Type B pancreatic cell (in vitro differentiated cells): ENCODE measurements around the gene KIF22. TPM values are rescaled to one million over a fixed set of nuclear protein-coding genes. Genes with fewer than 3 reads are reported as not detected.
"Not testable (repeated sequence)": the region's sequence is repeated elsewhere in the genome, so short reads cannot be mapped to it uniquely, and the experiment has no call there.

Source experiments
- DNase-seq: peaks from one replicate; pipeline ENCODE4 v3.0.0; 2021; ENCODE audit warnings: mixed read lengths; ENCODE audit not compliant: unreplicated experiment; ENCODE audit errors: extremely low spot score
- H3K27ac Mint-ChIP-seq: 2 replicates; pipeline ENCODE4 v1.8.0; 2021; ENCODE audit warnings: mild to moderate bottlenecking, mixed read lengths
- H3K27me3 Mint-ChIP-seq: 2 replicates; pipeline ENCODE4 v1.8.0; 2021; ENCODE audit warnings: mixed read lengths
- H3K36me3 Mint-ChIP-seq: 2 replicates; pipeline ENCODE4 v1.8.0; 2021; ENCODE audit warnings: mixed read lengths
- H3K4me1 Mint-ChIP-seq: one replicate; pipeline ENCODE4 v1.8.0; 2021; ENCODE audit warnings: mixed read lengths; ENCODE audit not compliant: unreplicated experiment
- H3K4me3 Mint-ChIP-seq: 2 replicates; pipeline ENCODE4 v1.8.0; 2021; ENCODE audit warnings: mild to moderate bottlenecking, mixed read lengths
- H3K9me3 Mint-ChIP-seq: 2 replicates; pipeline ENCODE4 v1.8.0; 2021; ENCODE audit warnings: mixed read lengths
- CTCF ChIP-seq: fragments of 200-600 bp; sonication (generic); conservative IDR thresholded peaks from 2 replicates; pipeline ENCODE4 v1.5.0; 2021; ENCODE audit warnings: antibody characterized with exemption, mild to moderate bottlenecking
- total RNA-seq: library from RNA; stranded (reverse); gene quantifications from 2 replicates; pipeline ENCODE4 v1.2.1, GENCODE V29; 2021; ENCODE audit warnings: low replicate concordance

KIF22 gene
- total RNA-seq, 1 donor from 2014 or later, result 112 TPM

- no peak overlapping the region for H3K27ac Mint-ChIP-seq
- no peak for DNase-seq
- no peak for TF ChIP-seq CTCF
Measured at GRCh38 chr16:29745121-29745852, 45.3 kb upstream of the KIF22 start.

GRCh38 chr16:29745853-29746345 lies 44.7 kb upstream of the KIF22 start, which contains the start of gene C16orf54:
Gene C16orf54 (minus strand): TSS chr16:29745990. CDS start chr16:29744951, 1,039 bp downstream.
- no peak for TF ChIP-seq CTCF
- Mint-ChIP-seq H3K36me3 (no peaks in the 10 kb centered on the region), H3K4me1 (no peaks in the 10 kb centered on the region), H3K9me3 (no peaks in the 10 kb centered on the region), H3K27me3 (no peaks in the 10 kb centered on the region), H3K27ac (no peak within 1 kb of the TSS), H3K4me3 (no peak within 1 kb of the TSS)
- no peak for DNase-seq

More at GRCh38 chr16:29745121-29745852, 45.3 kb upstream of the KIF22 start:
- H3K9me3 Mint-ChIP-seq, result no peaks in the 10 kb centered on the region
- no peak overlapping the region for H3K4me3 Mint-ChIP-seq
- H3K36me3 Mint-ChIP-seq, result no peaks in the 10 kb centered on the region
- H3K4me1 Mint-ChIP-seq, result no peaks in the 10 kb centered on the region
- no peaks in the 10 kb centered on the region for H3K27me3 Mint-ChIP-seq

GRCh38 chr16:29746518-29746917 lies 44.0 kb upstream of the KIF22 start:
- DNase-seq, H3K27me3 Mint-ChIP-seq, H3K27ac Mint-ChIP-seq, H3K4me1 Mint-ChIP-seq, H3K9me3 Mint-ChIP-seq, H3K36me3 Mint-ChIP-seq, H3K4me3 Mint-ChIP-seq: not testable (repeated sequence)

- Mint-ChIP-seq H3K27ac (no peak overlapping the region), H3K36me3 (no peaks in the 10 kb centered on the region), H3K9me3 (no peaks in the 10 kb centered on the region), H3K4me1 (no peaks in the 10 kb centered on the region), H3K27me3 (no peaks in the 10 kb centered on the region), H3K4me3 (no peak overlapping the region)
- no peak for DNase-seq
- TF ChIP-seq CTCF, result no peak
Measured at GRCh38 chr16:29747947-29748759, 42.4 kb upstream of the KIF22 start.

- H3K36me3 Mint-ChIP-seq, H3K4me3 Mint-ChIP-seq, H3K9me3 Mint-ChIP-seq, DNase-seq, H3K27ac Mint-ChIP-seq, H3K27me3 Mint-ChIP-seq, H3K4me1 Mint-ChIP-seq: not testable (repeated sequence)
Measured at GRCh38 chr16:29748760-29749149, 41.8 kb upstream of the KIF22 start.

GRCh38 chr16:29753516-29753915 lies 37.0 kb upstream of the KIF22 start:
- no peak for DNase-seq

More at GRCh38 chr16:29753516-29753915, 37.0 kb upstream of the KIF22 start:
- Mint-ChIP-seq H3K27me3 (no peaks in the 10 kb centered on the region), H3K36me3 (no peaks in the 10 kb centered on the region), H3K9me3 (no peaks in the 10 kb centered on the region), H3K4me1 (peaks cover 5% of the 10 kb centered on the region), H3K27ac (no peak overlapping the region), H3K4me3 (no peak overlapping the region)
- TF ChIP-seq CTCF, result no peak
